ENCODE data around the gene MRI1. TPM values are rescaled to one million over a fixed set of nuclear protein-coding genes. Genes with fewer than 3 reads are reported as not detected.

The MRI1 gene
- total and polyA plus RNA-seq, 2 experiments from 2014 or later, result 12.3 to 44.5 TPM

DNA sequence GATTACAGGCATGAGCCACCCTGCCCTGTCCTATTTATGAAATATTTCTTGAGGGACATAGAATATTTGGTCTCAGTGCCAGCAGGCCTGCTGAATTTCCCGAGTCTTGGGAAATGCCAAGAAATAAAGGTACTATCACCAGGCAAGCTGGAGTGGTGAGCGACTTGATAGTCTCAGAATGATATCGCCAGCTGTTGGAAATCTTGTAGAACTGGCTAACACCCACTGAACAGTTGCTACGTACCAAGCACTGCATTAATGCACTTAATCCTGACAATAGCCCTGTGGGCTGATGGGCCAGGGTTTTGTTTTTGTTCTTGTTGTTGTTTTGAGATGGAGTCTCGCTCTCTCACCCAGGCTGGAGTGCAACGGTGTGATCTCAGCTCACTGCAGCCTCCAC is 42.2 kb upstream of the MRI1 start:
- H3K27me3 ChIP-seq (ENCODE audit: insufficient read depth), result no peaks in the 10 kb centered on the region
- no peaks in the 10 kb centered on the region for H3F3A ChIP-seq (replicated peaks; ENCODE audit: low read depth)
- no peak overlapping the region for H2AFZ ChIP-seq
- no peaks in the 10 kb centered on the region for H4K20me1 ChIP-seq (replicated peaks; ENCODE audit: insufficient read depth)
- no peaks in the 10 kb centered on the region for H3K4me1 ChIP-seq (ENCODE audit: insufficient read depth)
- H3K4me3 ChIP-seq, result no peak overlapping the region
- DNase-seq (ENCODE audit: low spot score), result no peak
- Mint-ChIP-seq H3K27me3 (ENCODE audit: insufficient read depth, low read depth, poor library complexity) (peaks cover 11% of the 10 kb centered on the region), H3K4me1 (peaks cover 3% of the 10 kb centered on the region; the same call in 1 of the 3 replicates), H3K27ac (no peak overlapping the region), H3K36me3 (ENCODE audit: low read depth) (no peaks in the 10 kb centered on the region), H3K4me3 (no peak overlapping the region), H3K9me3 (no peaks in the 10 kb centered on the region)
- no peaks in the 10 kb centered on the region for H3K9me2 ChIP-seq (ENCODE audit: insufficient read depth)
- H3K36me3 ChIP-seq (ENCODE audit: insufficient read depth), result no peaks in the 10 kb centered on the region
- no peak for TF ChIP-seq NANOG (IDR thresholded peaks at IDR 0.05; ENCODE audit: borderline replicate concordance)
- TF ChIP-seq POLR2AphosphoS5 (IDR thresholded peaks at IDR 0.05; ENCODE audit: low read depth), result no peak
- no peak for TF ChIP-seq REST (IDR thresholded peaks at IDR 0.05; ENCODE audit: unreplicated experiment)
- no peak for TF ChIP-seq EZH2 (IDR thresholded peaks at IDR 0.05; ENCODE audit: low read depth, unreplicated experiment)
- TF ChIP-seq, protein P1, sequence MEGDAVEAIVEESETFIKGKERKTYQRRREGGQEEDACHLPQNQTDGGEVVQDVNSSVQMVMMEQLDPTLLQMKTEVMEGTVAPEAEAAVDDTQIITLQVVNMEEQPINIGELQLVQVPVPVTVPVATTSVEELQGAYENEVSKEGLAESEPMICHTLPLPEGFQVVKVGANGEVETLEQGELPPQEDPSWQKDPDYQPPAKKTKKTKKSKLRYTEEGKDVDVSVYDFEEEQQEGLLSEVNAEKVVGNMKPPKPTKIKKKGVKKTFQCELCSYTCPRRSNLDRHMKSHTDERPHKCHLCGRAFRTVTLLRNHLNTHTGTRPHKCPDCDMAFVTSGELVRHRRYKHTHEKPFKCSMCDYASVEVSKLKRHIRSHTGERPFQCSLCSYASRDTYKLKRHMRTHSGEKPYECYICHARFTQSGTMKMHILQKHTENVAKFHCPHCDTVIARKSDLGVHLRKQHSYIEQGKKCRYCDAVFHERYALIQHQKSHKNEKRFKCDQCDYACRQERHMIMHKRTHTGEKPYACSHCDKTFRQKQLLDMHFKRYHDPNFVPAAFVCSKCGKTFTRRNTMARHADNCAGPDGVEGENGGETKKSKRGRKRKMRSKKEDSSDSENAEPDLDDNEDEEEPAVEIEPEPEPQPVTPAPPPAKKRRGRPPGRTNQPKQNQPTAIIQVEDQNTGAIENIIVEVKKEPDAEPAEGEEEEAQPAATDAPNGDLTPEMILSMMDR (conservative IDR thresholded peaks at IDR 0.05; ENCODE audit: low read depth in 2 of 2), result no peak
- no peak for TF ChIP-seq ZNF462 (CRISPR knock-in tag; IDR thresholded peaks at IDR 0.05)
- no peak for TF ChIP-seq ZNF114 (CRISPR knock-in tag; IDR thresholded peaks at IDR 0.05)
- no peak for TF ChIP-seq ZNF331 (CRISPR knock-in tag; IDR thresholded peaks at IDR 0.05; ENCODE audit: low read depth)
- no peak overlapping the region for H3K4me2 ChIP-seq
- no peaks in the 10 kb centered on the region for H3K79me2 ChIP-seq (replicated peaks; ENCODE audit: insufficient read depth)
- no peak for ATAC-seq
- H3K27ac ChIP-seq (ENCODE audit: low read depth), result no peak overlapping the region

Measured in GM23338 (cell line).